K562 (cell line): ENCODE measurements around the gene AAK1. TPM values are rescaled to one million over a fixed set of nuclear protein-coding genes. Genes with fewer than 3 reads are reported as not detected.

Experiments
- CREB1 ChIP-seq, 2 experiments: sonication (generic) in 1 of 2; formaldehyde crosslinking in 1 of 2; IDR thresholded peaks; 2 replicates each; pipeline versions ENCODE4 v1.6.1 to v1.8.0; 2012 to 2022; ENCODE audit warnings: inconsistent platforms in 1 of 2, mild to moderate bottlenecking in 1 of 2, missing genetic modification reagents in 1 of 2, moderate library complexity in 1 of 2
- EZH2 ChIP-seq: IDR thresholded peaks from 2 replicates; pipeline ENCODE4 v1.6.1; 2012; ENCODE audit warnings: low read depth, mild to moderate bottlenecking, inconsistent platforms, low read length, borderline replicate concordance
- FOXK2 ChIP-seq, 2 experiments: fragments of 450-650 bp; IDR thresholded peaks in 1 of 2; conservative IDR thresholded peaks in 1 of 2; 2 replicates each; pipeline ENCODE4 v1.6.1; 2016; ENCODE audit warnings: low read depth in 2 of 2, mild to moderate bottlenecking in 1 of 2
- HDAC3 ChIP-seq: fragments of 450-650 bp; IDR thresholded peaks from 2 replicates; pipeline ENCODE4 v1.6.1; 2018; ENCODE audit warnings: borderline replicate concordance, mild to moderate bottlenecking, moderate library complexity; ENCODE audit not compliant: partially characterized antibody
- HNRNPH1 ChIP-seq: fragments of 200-400 bp; formaldehyde crosslinking; optimal IDR thresholded peaks from 2 replicates; pipeline ENCODE3; 2017; ENCODE audit warnings: low read depth, mild to moderate bottlenecking, low read length, moderate library complexity
- MEF2A ChIP-seq: IDR thresholded peaks from 2 replicates; pipeline ENCODE4 v1.6.1; 2011; ENCODE audit warnings: low read depth, mild to moderate bottlenecking, low read length, moderate library complexity; ENCODE audit not compliant: control insufficient read depth
- MITF ChIP-seq: IDR thresholded peaks from 2 replicates; pipeline ENCODE4 v1.6.1; 2014; ENCODE audit warnings: antibody characterized with exemption
- RHOXF2B ChIP-seq: fragments of 250-450 bp; sonication (Bioruptor Pico); conservative IDR thresholded peaks from 2 replicates; pipeline ENCODE4 v1.5.1; 2021
- SMAD4 ChIP-seq: fragments of 250-450 bp; sonication (Bioruptor Pico); conservative IDR thresholded peaks from 2 replicates; pipeline ENCODE4 v1.8.0; 2021; ENCODE audit warnings: inconsistent platforms, mild to moderate bottlenecking, moderate library complexity
- TEAD1 ChIP-seq, 2 experiments: fragments of 450-650 bp in 1 of 2; sonication (generic) in 1 of 2; formaldehyde crosslinking; IDR thresholded peaks; 2 replicates each; pipeline versions ENCODE4 v1.4.0 to v1.8.0; 2020 to 2022; ENCODE audit warnings: mild to moderate bottlenecking in 2 of 2, missing genetic modification reagents in 1 of 2
- XRCC3 ChIP-seq: fragments of 450-650 bp; IDR thresholded peaks from 2 replicates; pipeline ENCODE4 v1.6.1; 2017; ENCODE audit warnings: mild to moderate bottlenecking, moderate library complexity
- ZBED1 ChIP-seq: IDR thresholded peaks from 2 replicates; pipeline ENCODE4 v1.6.1; 2014
- ZBTB11 ChIP-seq, 3 experiments: fragments of 200-800 bp in 1 of 3; fragments of 250-450 bp in 1 of 3; fragments of 450-650 bp in 1 of 3; sonication (Bioruptor Pico) in 1 of 3; sonication (Bioruptor generic) in 1 of 3; formaldehyde crosslinking in 1 of 3; IDR thresholded peaks; 2 replicates each; pipeline versions ENCODE4 v1.6.1 to v1.8.0; 2016 to 2022; ENCODE audit warnings: mild to moderate bottlenecking in 2 of 3, missing genetic modification characterization in 2 of 3, missing compliant biosample characterization in 1 of 3, moderate library complexity in 1 of 3
- ZNF165 ChIP-seq: fragments of 250-450 bp; sonication (Bioruptor Pico); IDR thresholded peaks from 2 replicates; pipeline ENCODE4 v1.4.0; 2020; ENCODE audit warnings: borderline replicate concordance
- ZNF175 ChIP-seq: fragments of 200-800 bp; sonication (Bioruptor generic); IDR thresholded peaks from 2 replicates; pipeline ENCODE4 v1.6.1; 2016; ENCODE audit warnings: low read depth, mild to moderate bottlenecking, missing genetic modification characterization, missing compliant biosample characterization
- ZNF263 ChIP-seq: sonication (generic); formaldehyde crosslinking; IDR thresholded peaks from 2 replicates; pipeline ENCODE4 v1.8.0; 2022; ENCODE audit warnings: mild to moderate bottlenecking, missing genetic modification reagents, borderline replicate concordance
- ZNF431 ChIP-seq: sonication (generic); formaldehyde crosslinking; IDR thresholded peaks from 2 replicates; pipeline ENCODE4 v1.8.0; 2022; ENCODE audit warnings: mild to moderate bottlenecking, missing genetic modification reagents
- ZNF551 ChIP-seq: fragments of 250-450 bp; sonication (Bioruptor Pico); IDR thresholded peaks from 2 replicates; pipeline ENCODE4 v1.5.0; 2021; ENCODE audit warnings: mild to moderate bottlenecking, moderate library complexity
- ZZZ3 ChIP-seq: fragments of 450-650 bp; IDR thresholded peaks from 2 replicates; pipeline ENCODE4 v1.6.1; 2016; ENCODE audit warnings: antibody characterized with exemption, mild to moderate bottlenecking, moderate library complexity
- polyA plus RNA-seq, 8 experiments: library from polyadenylated mRNA; depleted of rRNA in 4 of 8; stranded (reverse) in 5 of 8; unstranded in 3 of 8; fragments of >200 nt; fragmentation: Nextera tagmentation in 2 of 8; fragmentation: Illumina TruSeq in 1 of 8; extraction: Ambion mirVana in 2 of 8; extraction: Trizol in 1 of 8; gene quantifications; 2 replicates each; pipeline versions ENCODE4 v1.2.1 to v1.2.3, GENCODE V29; 2011 to 2014; ENCODE audit warnings: inconsistent platforms in 1 of 8, missing spikeins in 1 of 8
- total RNA-seq, 7 experiments: library from RNA; depleted of rRNA in 6 of 7; stranded (reverse); fragments of >200 nt in 6 of 7; fragmentation: Illumina TruSeq in 2 of 7; extraction: Trizol in 2 of 7; gene quantifications; 2 replicates each; pipeline versions ENCODE4 v1.2.1 to v1.2.3, GENCODE V29; 2011 to 2021; ENCODE audit warnings: low replicate concordance in 1 of 7
- TF ChIP-seq, protein P1 (sequence below): sonication (generic); formaldehyde crosslinking; IDR thresholded peaks from 2 replicates; pipeline ENCODE4 v1.8.0; 2023; ENCODE audit warnings: mild to moderate bottlenecking, missing genetic modification reagents

Gene AAK1
- total and polyA plus RNA-seq, 9 of the 15 experiments (the other 6 are each of a cell fraction or from before 2014, with no cell fraction given): 0.89 to 17.1 (median 6.0) TPM

GRCh38 chr2:69643602-69644505, at the start of gene AAK1 (continued):
- TF ChIP-seq FOXK2 (conservative IDR thresholded peaks at IDR 0.05 in 1 of 2, IDR thresholded peaks at IDR 0.05 in 1 of 2; ENCODE audit: low read depth in 2 of 2) (peak; percentile 50 to 53; a peak in 2 of 4 replicates), ZBTB11 (CRISPR knock-in tag; IDR thresholded peaks at IDR 0.05) (peak; percentile 78 to 96 (median 87); a peak in 5 of 6 replicates), ZNF175 (CRISPR knock-in tag) (no peak; the same call in 1 of the 2 replicates), ZNF165 (CRISPR knock-in tag) (no peak), EZH2 (no peak), ZNF263 (CRISPR knock-in tag) (no peak), HDAC3 (no peak), ZBED1 (no peak), MITF (no peak), XRCC3 (no peak), MEF2A (no peak), CREB1 (IDR thresholded peaks at IDR 0.05) (no peak), CREB1 (CRISPR knock-in tag; IDR thresholded peaks at IDR 0.05) (no peak), ZNF551 (CRISPR knock-in tag) (no peak), HNRNPH1 (no peak), SMAD4 (CRISPR knock-in tag) (peak; percentile 85), ZZZ3 (no peak), ZNF431 (CRISPR knock-in tag) (no peak), TEAD1 (CRISPR knock-in tag; IDR thresholded peaks at IDR 0.05) (peak in 1 of 2 experiments; percentile 79; a peak in 2 of 4 replicates), RHOXF2B (CRISPR knock-in tag) (0 out of 2 replicates have a peak, but pooled peaks have one; percentile 61)
- TF ChIP-seq, protein P1, sequence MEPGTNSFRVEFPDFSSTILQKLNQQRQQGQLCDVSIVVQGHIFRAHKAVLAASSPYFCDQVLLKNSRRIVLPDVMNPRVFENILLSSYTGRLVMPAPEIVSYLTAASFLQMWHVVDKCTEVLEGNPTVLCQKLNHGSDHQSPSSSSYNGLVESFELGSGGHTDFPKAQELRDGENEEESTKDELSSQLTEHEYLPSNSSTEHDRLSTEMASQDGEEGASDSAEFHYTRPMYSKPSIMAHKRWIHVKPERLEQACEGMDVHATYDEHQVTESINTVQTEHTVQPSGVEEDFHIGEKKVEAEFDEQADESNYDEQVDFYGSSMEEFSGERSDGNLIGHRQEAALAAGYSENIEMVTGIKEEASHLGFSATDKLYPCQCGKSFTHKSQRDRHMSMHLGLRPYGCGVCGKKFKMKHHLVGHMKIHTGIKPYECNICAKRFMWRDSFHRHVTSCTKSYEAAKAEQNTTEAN (CRISPR knock-in tag): no peak
